Activated T-helper 1 cell treated with anti-CD3 and anti-CD28 coated beads, Interleukin-12 subunit alpha, Interleukin-12 subunit beta, Interleukin-2, Interleukin-4 antibody, amounts not matched to agents 30 ng/mL and 10 ng/mL and 1 ng/mL, durations not matched to agents 14 hours and 24 hours and 36 hours (primary cell): ENCODE data around the gene HEPH. TPM values are rescaled to one million over a fixed set of nuclear protein-coding genes. Genes with fewer than 3 reads are reported as not detected.
"Not testable (repeated sequence)": the region's sequence is repeated elsewhere in the genome, so short reads cannot be mapped to it uniquely, and the experiment has no call there.

Experiments used
- DNase-seq: peaks from one replicate; pipeline ENCODE4 v3.0.0; 2021; ENCODE audit warnings: low spot score
- H3K27ac Mint-ChIP-seq: one replicate; pipeline ENCODE4 v1.8.0; 2021; ENCODE audit warnings: mild to moderate bottlenecking, mixed read lengths
- H3K27me3 Mint-ChIP-seq: one replicate; pipeline ENCODE4 v1.8.0; 2022; ENCODE audit warnings: mild to moderate bottlenecking, moderate library complexity, mixed read lengths; ENCODE audit not compliant: insufficient read depth
- H3K36me3 Mint-ChIP-seq: one replicate; pipeline ENCODE4 v1.8.0; 2021; ENCODE audit warnings: low read depth, mixed read lengths
- H3K4me1 Mint-ChIP-seq: one replicate; pipeline ENCODE4 v1.8.0; 2021; ENCODE audit warnings: low read depth, mixed read lengths
- H3K4me3 Mint-ChIP-seq: one replicate; pipeline ENCODE4 v1.8.0; 2021; ENCODE audit warnings: mild to moderate bottlenecking, moderate library complexity, mixed read lengths
- H3K9me3 Mint-ChIP-seq: one replicate; pipeline ENCODE4 v1.8.0; 2021; ENCODE audit warnings: mixed read lengths
- intact Hi-C: fragments of 100-400 bp; cut with micrococcal nuclease; formaldehyde crosslinking; loops from one replicate; pipeline ENCODE4 v1.15.1; 2024
- total RNA-seq: library from RNA; stranded (reverse); gene quantifications from 2 replicates; pipeline ENCODE4 v1.2.3, GENCODE V29; 2022

HEPH gene, protein sequence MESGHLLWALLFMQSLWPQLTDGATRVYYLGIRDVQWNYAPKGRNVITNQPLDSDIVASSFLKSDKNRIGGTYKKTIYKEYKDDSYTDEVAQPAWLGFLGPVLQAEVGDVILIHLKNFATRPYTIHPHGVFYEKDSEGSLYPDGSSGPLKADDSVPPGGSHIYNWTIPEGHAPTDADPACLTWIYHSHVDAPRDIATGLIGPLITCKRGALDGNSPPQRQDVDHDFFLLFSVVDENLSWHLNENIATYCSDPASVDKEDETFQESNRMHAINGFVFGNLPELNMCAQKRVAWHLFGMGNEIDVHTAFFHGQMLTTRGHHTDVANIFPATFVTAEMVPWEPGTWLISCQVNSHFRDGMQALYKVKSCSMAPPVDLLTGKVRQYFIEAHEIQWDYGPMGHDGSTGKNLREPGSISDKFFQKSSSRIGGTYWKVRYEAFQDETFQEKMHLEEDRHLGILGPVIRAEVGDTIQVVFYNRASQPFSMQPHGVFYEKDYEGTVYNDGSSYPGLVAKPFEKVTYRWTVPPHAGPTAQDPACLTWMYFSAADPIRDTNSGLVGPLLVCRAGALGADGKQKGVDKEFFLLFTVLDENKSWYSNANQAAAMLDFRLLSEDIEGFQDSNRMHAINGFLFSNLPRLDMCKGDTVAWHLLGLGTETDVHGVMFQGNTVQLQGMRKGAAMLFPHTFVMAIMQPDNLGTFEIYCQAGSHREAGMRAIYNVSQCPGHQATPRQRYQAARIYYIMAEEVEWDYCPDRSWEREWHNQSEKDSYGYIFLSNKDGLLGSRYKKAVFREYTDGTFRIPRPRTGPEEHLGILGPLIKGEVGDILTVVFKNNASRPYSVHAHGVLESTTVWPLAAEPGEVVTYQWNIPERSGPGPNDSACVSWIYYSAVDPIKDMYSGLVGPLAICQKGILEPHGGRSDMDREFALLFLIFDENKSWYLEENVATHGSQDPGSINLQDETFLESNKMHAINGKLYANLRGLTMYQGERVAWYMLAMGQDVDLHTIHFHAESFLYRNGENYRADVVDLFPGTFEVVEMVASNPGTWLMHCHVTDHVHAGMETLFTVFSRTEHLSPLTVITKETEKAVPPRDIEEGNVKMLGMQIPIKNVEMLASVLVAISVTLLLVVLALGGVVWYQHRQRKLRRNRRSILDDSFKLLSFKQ
- total RNA-seq = not detected in 2 replicates

DNA sequence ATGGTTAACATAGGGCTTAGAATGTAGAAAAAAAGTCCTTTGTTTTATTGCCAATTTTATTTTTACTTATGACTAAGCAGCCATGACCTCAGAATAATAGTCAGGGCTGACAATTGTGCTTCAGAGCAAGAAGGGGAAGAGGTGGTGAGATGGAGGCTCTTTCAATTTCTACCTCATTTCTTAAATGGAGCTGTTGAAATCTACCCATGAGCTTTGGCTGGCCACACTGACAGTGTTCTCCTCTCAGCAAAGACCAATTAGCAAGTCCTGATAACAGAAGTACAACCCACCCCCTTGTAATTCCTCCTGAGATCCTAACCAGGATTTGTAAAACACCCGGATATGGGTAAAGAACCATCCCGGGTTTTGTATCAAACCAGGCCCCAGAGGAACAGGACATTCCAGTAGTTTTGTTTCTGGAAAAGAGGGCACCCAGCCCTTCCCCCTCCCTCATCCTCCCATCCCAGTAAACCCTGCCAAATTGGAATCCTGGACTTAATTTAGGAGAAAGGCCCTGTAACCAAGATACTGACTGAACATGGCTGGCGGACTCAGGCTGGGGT is at the start of gene HEPH:
Gene HEPH (plus strand): TSS at position 399 of the 563 bp plus-strand sequence. CDS start 6,324 bp downstream, outside the sequence.
- intact Hi-C loops = no loop called here
- H3K27ac Mint-ChIP-seq = no peak within 1 kb of the TSS
- H3K9me3 Mint-ChIP-seq = no peaks in the 10 kb centered on the region
- no peaks in the 10 kb centered on the region for H3K4me1 Mint-ChIP-seq
- H3K4me3 Mint-ChIP-seq = no peak within 1 kb of the TSS
- H3K36me3 Mint-ChIP-seq = no peaks in the 10 kb centered on the region
- DNase-seq = no peak
- no peaks in the 10 kb centered on the region for H3K27me3 Mint-ChIP-seq

DNA sequence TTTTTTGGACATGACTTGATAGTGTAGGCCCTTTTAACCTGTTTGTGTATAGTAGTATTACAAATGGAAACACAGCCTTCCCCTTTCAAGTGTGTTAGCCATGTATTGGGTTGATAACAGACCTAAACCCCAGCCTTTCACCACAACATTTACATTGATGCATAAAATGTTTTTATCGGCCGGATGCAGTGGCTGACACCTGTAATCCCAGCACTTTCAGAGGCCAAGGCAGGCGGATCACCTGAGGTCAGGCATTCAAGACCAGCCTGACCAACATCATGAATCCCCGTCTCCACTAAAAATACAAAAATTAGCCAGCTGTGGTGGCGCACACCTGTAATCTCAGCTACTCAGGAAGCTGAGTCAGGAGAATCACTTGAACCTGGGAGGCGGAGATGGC is 45.3 kb upstream of the HEPH start:
- H3K27ac Mint-ChIP-seq, H3K36me3 Mint-ChIP-seq, DNase-seq, H3K27me3 Mint-ChIP-seq, H3K4me3 Mint-ChIP-seq, H3K9me3 Mint-ChIP-seq, intact Hi-C loops, H3K4me1 Mint-ChIP-seq: not testable (repeated sequence)

DNA sequence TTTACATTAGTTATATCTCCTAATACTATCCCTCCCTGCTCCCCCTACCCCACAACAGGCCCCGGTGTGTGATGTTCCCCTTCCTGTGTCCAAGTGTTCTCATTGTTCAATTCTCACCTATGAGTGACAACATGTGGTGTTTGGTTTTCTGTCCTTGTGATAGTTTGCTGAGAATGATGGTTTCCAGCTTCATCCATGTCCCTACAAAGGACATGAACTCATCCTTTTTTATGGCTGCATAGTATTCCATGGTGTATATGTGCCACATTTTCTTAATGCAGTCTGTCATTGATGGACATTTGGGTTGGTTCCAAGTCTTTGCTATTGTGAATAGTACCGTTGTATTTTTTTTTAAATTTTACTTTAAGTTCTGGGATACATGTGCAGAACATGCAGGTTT is 42.7 kb upstream of the HEPH start:
- not testable (repeated sequence) for H3K27ac Mint-ChIP-seq

DNA sequence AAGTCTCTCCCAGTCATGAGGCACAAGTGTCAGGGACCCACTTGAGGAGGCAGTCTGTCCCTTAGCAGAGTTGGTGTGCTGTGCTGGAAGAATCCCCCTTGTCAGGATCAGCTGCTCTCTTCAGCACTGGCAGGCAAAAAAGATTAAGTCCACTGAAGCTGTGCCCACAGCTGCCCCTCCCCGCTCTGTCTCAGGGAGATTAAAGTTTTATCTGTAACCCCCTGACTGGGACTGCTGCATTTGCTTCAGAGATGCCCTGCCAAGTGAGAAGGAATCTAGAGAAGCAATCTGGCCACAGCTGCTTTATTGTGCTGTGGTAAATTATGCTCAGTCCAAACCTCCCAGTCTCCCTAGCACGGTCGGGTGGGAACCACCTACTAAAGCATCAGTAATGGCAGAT is 37.4 kb upstream of the HEPH start:
- Mint-ChIP-seq H3K27ac (no peak overlapping the region), H3K36me3 (no peaks in the 10 kb centered on the region), H3K4me1 (no peaks in the 10 kb centered on the region), H3K27me3 (no peaks in the 10 kb centered on the region), H3K9me3 (peaks cover 15% of the 10 kb centered on the region), H3K4me3 (no peak overlapping the region)
- no peak for DNase-seq
- intact Hi-C loops = no loop called here

More for the DNA sequence above, 42.7 kb upstream of the HEPH start:
- intact Hi-C loops, DNase-seq, H3K4me1 Mint-ChIP-seq, H3K4me3 Mint-ChIP-seq, H3K36me3 Mint-ChIP-seq, H3K27me3 Mint-ChIP-seq: not testable (repeated sequence)
- H3K9me3 Mint-ChIP-seq = peaks cover 16% of the 10 kb centered on the region

DNA sequence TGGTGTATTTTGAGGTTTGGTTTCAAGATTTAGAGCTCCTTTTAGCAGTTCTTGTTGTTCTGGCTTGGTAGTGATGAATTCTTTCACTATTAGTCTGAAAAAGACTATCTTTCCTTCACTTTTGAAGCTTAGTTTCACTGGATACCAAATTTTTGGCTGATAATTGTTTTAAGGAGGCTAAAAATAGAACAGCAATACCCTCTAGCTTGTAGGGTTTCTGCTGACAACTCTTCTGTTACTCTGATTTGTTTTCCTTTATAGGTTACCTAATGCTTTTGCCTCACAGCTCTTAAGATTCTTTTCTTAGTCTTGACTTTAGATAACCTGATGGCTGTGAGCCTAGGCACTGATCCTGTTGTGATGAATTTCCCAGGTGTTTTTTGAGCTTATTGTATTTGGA is 33.6 kb upstream of the HEPH start:
- H3K4me3 Mint-ChIP-seq = no peak overlapping the region
- H3K27me3 Mint-ChIP-seq = no peaks in the 10 kb centered on the region
- H3K27ac Mint-ChIP-seq = no peak overlapping the region
- no peaks in the 10 kb centered on the region for H3K4me1 Mint-ChIP-seq
- H3K36me3 Mint-ChIP-seq = no peaks in the 10 kb centered on the region
- intact Hi-C loops = no loop called here
- no peak for DNase-seq
- H3K9me3 Mint-ChIP-seq = no peaks in the 10 kb centered on the region

DNA sequence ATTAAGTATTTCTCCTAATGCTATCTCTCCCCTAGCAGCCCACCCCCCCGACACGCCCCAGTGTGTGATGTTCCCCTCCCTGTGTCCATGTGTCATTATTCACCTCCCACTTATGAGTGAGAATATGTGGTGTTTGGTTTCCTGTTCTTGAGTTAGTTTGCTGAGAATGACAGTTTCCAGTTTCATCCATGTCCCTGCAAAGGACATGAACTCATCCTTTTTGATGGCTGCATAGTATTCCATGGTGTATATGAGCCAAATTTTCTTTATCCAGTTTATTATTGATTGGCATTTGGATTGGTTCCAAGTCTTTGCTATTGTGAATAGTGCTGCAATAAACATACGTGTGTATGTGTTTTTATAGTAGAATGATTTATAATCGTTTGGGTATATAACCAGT is 28.8 kb upstream of the HEPH start:
- H3K27ac Mint-ChIP-seq, DNase-seq: not testable (repeated sequence)

DNA sequence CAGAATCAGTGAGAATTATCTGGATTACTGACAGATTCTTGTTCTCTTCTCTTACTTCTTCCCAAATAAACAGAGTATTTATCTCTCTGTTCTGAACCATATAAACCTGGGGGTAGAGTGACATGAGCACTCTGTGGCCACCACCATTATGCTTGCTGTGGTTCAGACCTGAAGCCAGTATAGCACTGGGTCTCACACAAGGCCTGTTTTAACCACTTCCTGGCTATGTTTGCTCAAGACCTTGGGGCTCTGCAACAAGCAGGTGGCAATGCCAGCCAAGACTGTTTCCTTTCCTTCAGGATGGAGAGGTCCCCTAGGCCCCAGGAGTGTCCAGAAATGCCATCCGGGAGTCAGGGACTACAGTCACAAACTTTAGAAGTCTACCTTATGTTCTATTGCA is 21.7 kb upstream of the HEPH start:
- H3K27ac Mint-ChIP-seq = no peak overlapping the region
- H3K4me1 Mint-ChIP-seq = peaks cover 6% of the 10 kb centered on the region
- no peaks in the 10 kb centered on the region for H3K9me3 Mint-ChIP-seq
- H3K36me3 Mint-ChIP-seq = peaks cover 2% of the 10 kb centered on the region
- H3K4me3 Mint-ChIP-seq = no peak overlapping the region
- intact Hi-C loops = no loop called here
- H3K27me3 Mint-ChIP-seq = peaks cover 4% of the 10 kb centered on the region
- DNase-seq = no peak

More for the DNA sequence above, 28.8 kb upstream of the HEPH start:
- H3K9me3 Mint-ChIP-seq, H3K36me3 Mint-ChIP-seq, intact Hi-C loops, H3K27me3 Mint-ChIP-seq, H3K4me3 Mint-ChIP-seq, H3K4me1 Mint-ChIP-seq: not testable (repeated sequence)

DNA sequence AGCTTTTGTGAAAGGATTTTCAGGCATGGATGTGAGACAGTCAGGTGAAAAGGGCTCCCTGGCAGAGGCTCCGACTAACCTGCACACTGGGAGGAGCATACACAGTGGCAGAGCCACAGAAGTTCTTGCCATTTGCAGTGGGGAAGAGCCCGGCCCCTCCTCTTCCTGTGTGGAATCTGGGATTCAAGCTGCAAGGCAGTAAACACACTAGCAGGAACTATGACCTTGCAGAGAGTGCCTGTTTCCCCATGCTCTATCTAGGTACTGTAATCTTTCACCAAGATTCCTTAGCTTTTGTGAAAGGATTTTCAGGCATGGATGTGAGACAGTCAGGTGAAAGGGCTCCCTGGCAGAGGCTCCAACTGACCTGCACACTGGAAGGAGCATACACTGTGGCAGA is 19.8 kb upstream of the HEPH start:
- Mint-ChIP-seq H3K9me3 (no peaks in the 10 kb centered on the region), H3K4me1 (peaks cover 6% of the 10 kb centered on the region), H3K27me3 (peaks cover 4% of the 10 kb centered on the region), H3K27ac (no peak overlapping the region), H3K36me3 (peaks cover 2% of the 10 kb centered on the region), H3K4me3 (no peak overlapping the region)
- intact Hi-C loops = no loop called here
- no peak for DNase-seq

DNA sequence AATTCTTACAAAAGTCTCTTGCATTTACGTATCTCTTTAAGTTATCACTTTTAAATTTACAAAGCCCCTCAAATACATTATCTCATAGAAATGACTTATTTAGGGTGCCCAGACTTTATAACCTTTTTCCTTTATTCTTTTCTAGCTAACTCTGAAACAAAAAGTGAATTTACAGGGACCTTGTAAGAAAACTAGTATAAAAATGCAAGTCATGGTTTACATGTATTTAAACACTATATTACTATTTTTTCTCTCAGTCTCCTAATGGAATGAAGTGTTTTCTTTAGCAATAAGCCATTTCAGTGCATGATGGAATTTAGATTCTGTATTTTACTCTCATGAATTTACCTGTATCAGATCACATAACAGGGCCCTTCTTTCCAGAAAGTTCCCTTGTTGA is 14.5 kb upstream of the HEPH start:
- H3K27ac Mint-ChIP-seq = no peak overlapping the region
- H3K36me3 Mint-ChIP-seq = peaks cover 2% of the 10 kb centered on the region
- no peak overlapping the region for H3K4me3 Mint-ChIP-seq
- no peak for DNase-seq
- intact Hi-C loops = no loop called here
- peaks cover 1% of the 10 kb centered on the region for H3K27me3 Mint-ChIP-seq
- H3K4me1 Mint-ChIP-seq = no peaks in the 10 kb centered on the region
- no peaks in the 10 kb centered on the region for H3K9me3 Mint-ChIP-seq

DNA sequence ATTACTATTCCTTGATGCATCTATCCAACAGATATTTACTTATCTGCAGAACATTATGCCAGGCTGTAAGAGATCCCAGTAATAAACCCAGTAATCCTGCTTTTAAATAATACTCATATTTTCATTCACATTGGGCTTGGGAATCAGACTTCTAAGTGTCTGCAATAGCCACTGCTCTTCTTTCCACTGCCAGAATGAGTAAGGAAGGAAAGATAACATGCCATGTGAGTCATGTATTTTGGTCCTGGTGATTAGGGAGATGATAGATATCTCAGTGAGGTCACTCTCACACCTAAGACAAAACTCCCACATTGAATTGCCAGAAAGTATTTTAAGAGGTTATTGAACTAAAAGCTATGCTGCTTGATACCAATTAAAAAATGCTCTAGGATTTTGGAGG is 13.9 kb upstream of the HEPH start:
- Mint-ChIP-seq H3K4me3 (no peak overlapping the region), H3K36me3 (peaks cover 2% of the 10 kb centered on the region), H3K27ac (no peak overlapping the region), H3K9me3 (no peaks in the 10 kb centered on the region), H3K4me1 (no peaks in the 10 kb centered on the region), H3K27me3 (peaks cover 1% of the 10 kb centered on the region)
- no peak for DNase-seq
- intact Hi-C loops = no loop called here

DNA sequence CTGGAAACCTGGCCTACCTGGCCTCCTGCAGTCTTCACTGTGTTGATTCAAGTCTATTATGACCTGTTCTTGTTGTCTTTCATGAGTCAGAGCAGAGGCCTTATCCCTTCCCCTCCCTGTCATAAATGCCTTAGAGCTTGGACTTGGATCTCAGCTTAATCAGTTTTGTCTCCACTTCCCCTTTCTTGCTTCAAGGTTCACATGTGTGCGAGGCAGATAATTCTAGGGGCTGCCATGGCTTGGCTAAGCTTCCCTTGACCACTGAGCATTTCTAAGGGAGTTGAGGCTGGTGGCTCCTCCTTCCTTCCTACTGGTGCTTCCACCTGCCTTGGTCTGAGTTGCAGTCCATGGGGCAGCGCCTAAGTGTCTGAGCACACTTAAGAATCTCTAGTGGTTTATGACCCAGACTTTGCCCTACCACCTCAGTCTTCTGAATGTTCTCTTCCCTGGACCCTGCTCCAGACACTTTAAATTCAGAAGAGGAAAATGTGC is 1.7 kb upstream of the HEPH start:
- Mint-ChIP-seq H3K27ac (no peak overlapping the region), H3K36me3 (no peaks in the 10 kb centered on the region), H3K9me3 (no peaks in the 10 kb centered on the region), H3K27me3 (no peaks in the 10 kb centered on the region), H3K4me1 (no peaks in the 10 kb centered on the region), H3K4me3 (no peak overlapping the region)
- no peak for DNase-seq
- intact Hi-C loops = no loop called here

DNA sequence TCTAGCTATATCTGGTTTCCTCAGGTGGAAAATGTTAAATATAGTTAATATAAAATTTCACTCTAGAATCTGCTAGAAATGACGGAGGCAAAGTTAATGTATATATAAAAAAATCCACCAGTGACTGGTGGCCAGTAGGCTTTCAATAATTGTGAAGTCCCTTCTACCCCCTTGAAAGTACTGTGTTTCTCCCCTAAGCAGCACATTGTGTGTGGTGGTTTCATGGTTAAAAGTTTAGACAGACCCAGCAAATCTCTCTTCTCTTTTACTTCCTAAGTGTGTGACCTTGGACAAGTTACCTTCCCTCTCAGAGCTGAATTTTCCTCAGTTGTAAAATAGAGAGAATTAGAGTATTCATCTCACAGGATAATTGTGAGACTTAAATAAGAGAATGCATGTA is 600 bp upstream of the HEPH start:
- intact Hi-C loops = no loop called here
- H3K4me3 Mint-ChIP-seq = no peak overlapping the region
- no peaks in the 10 kb centered on the region for H3K9me3 Mint-ChIP-seq
- no peak overlapping the region for H3K27ac Mint-ChIP-seq
- DNase-seq = no peak
- H3K4me1 Mint-ChIP-seq = no peaks in the 10 kb centered on the region
- no peaks in the 10 kb centered on the region for H3K36me3 Mint-ChIP-seq
- H3K27me3 Mint-ChIP-seq = no peaks in the 10 kb centered on the region
